Liver (tissue), 9 donors: ENCODE measurements around the gene RNF126. TPM values are rescaled to one million over a fixed set of nuclear protein-coding genes. Genes with fewer than 3 reads are reported as not detected.

ENCODE experiments used
- DNase-seq: peaks from one replicate; pipeline ENCODE4 v3.0.0-alpha.2; 2017; ENCODE audit warnings: low spot score
- H3K27ac ChIP-seq, 2 donors: one replicate each; pipeline ENCODE4 v1.7.0; 2013; ENCODE audit warnings: inconsistent platforms in 2 of 2, low read length in 2 of 2, control low read depth in 1 of 2, low read depth in 1 of 2, mild to moderate bottlenecking in 1 of 2
- H3K27me3 ChIP-seq, 4 donors: one replicate each; pipeline versions ENCODE4 v1.6.1 to v1.7.0; 2013; ENCODE audit warnings: low read length in 3 of 4, inconsistent platforms in 1 of 4, mild to moderate bottlenecking in 1 of 4, moderate library complexity in 1 of 4; ENCODE audit not compliant: control insufficient read depth in 4 of 4, insufficient read depth in 4 of 4
- H3K36me3 ChIP-seq, 4 donors: one replicate each; pipeline versions ENCODE4 v1.6.1 to v1.7.0; 2013; ENCODE audit warnings: low read length in 3 of 4, mild to moderate bottlenecking in 3 of 4, low read depth in 1 of 4, moderate library complexity in 1 of 4; ENCODE audit not compliant: control insufficient read depth in 4 of 4, insufficient read depth in 3 of 4
- H3K4me1 ChIP-seq, 4 donors: one replicate each; pipeline versions ENCODE4 v1.6.1 to v1.7.0; 2013; ENCODE audit warnings: low read length in 3 of 4, mild to moderate bottlenecking in 3 of 4, moderate library complexity in 1 of 4; ENCODE audit not compliant: control insufficient read depth in 4 of 4, insufficient read depth in 4 of 4
- H3K4me3 ChIP-seq, 3 donors: one replicate each; pipeline versions ENCODE4 v1.6.1 to v1.7.0; 2013; ENCODE audit warnings: low read length in 3 of 3, control low read depth in 1 of 3, low read depth in 1 of 3, mild to moderate bottlenecking in 1 of 3
- H3K9ac ChIP-seq, 2 donors: one replicate each; pipeline ENCODE4 v1.7.0; 2013; ENCODE audit warnings: low read length in 2 of 2, mild to moderate bottlenecking in 2 of 2, moderate library complexity in 2 of 2, control low read depth in 1 of 2, low read depth in 1 of 2
- H3K9me3 ChIP-seq, 4 donors: one replicate each; pipeline versions ENCODE4 v1.6.1 to v1.7.0; 2013; ENCODE audit warnings: low read length in 3 of 4; ENCODE audit not compliant: control insufficient read depth in 4 of 4
- ATF3 ChIP-seq: IDR thresholded peaks from 2 replicates; pipeline ENCODE4 v1.6.1; 2016; ENCODE audit warnings: antibody characterized with exemption
- CTCF ChIP-seq: fragments of 150-350 bp; IDR thresholded peaks from 2 replicates; pipeline ENCODE4 v1.5.1; 2017; ENCODE audit warnings: improper control_type of control experiment, low read depth, low read length; ENCODE audit not compliant: missing input control
- EGR1 ChIP-seq, 2 donors: IDR thresholded peaks; 2 replicates each; pipeline ENCODE4 v1.6.1; 2016 to 2018; ENCODE audit warnings: antibody characterized with exemption in 2 of 2, low read depth in 2 of 2
- FOXA1 ChIP-seq: IDR thresholded peaks from 2 replicates; pipeline ENCODE4 v1.6.1; 2016; ENCODE audit warnings: antibody characterized with exemption
- FOXA2 ChIP-seq: IDR thresholded peaks from 2 replicates; pipeline ENCODE4 v1.6.1; 2016; ENCODE audit warnings: antibody characterized with exemption
- GABPA ChIP-seq, 2 donors: IDR thresholded peaks in 1 of 2; conservative IDR thresholded peaks in 1 of 2; 2 replicates each; pipeline ENCODE4 v1.6.1; 2016; ENCODE audit warnings: antibody characterized with exemption in 2 of 2, mild to moderate bottlenecking in 1 of 2, moderate library complexity in 1 of 2
- HNF4A ChIP-seq, 2 donors: conservative IDR thresholded peaks; 2 replicates each; pipeline ENCODE4 v1.6.1; 2016; ENCODE audit warnings: antibody characterized with exemption in 2 of 2, mild to moderate bottlenecking in 2 of 2
- NR2F2 ChIP-seq: IDR thresholded peaks from 2 replicates; pipeline ENCODE4 v1.6.1; 2016; ENCODE audit warnings: antibody characterized with exemption
- RAD21 ChIP-seq, 2 donors: IDR thresholded peaks; 2 replicates each; pipeline ENCODE4 v1.6.1; 2016; ENCODE audit warnings: antibody characterized with exemption in 2 of 2, mild to moderate bottlenecking in 2 of 2
- REST ChIP-seq: IDR thresholded peaks from 2 replicates; pipeline ENCODE4 v1.6.1; 2016; ENCODE audit warnings: antibody characterized with exemption, mild to moderate bottlenecking
- RXRA ChIP-seq, 2 donors: IDR thresholded peaks; 2 replicates each; pipeline ENCODE4 v1.6.1; 2017 to 2018; ENCODE audit warnings: antibody characterized with exemption in 2 of 2, mild to moderate bottlenecking in 1 of 2
- TAF1 ChIP-seq: conservative IDR thresholded peaks from 2 replicates; pipeline ENCODE4 v1.6.1; 2016; ENCODE audit warnings: antibody characterized with exemption, mild to moderate bottlenecking
- YY1 ChIP-seq: IDR thresholded peaks from 2 replicates; pipeline ENCODE4 v1.6.1; 2016; ENCODE audit warnings: antibody characterized with exemption, mild to moderate bottlenecking
- ZBTB33 ChIP-seq: IDR thresholded peaks from 2 replicates; pipeline ENCODE4 v1.6.1; 2016; ENCODE audit warnings: antibody characterized with exemption
- WGBS: extraction: QIAGEN DNeasy Blood & Tissue Kit; methylation state at CpG from one replicate; pipeline ENCODE4 v1.1.7; 2013; 5-methylcytosine and 5-hydroxymethylcytosine counted together
- polyA plus RNA-seq, 2 donors: library from polyadenylated mRNA; stranded (reverse) in 1 of 2; unstranded in 1 of 2; fragments of 200-250 nt in 1 of 2; fragments of >200 nt in 1 of 2; fragmentation: Nextera tagmentation in 1 of 2; extraction: Ambion mirVana in 1 of 2; gene quantifications; one replicate each; pipeline versions ENCODE4 v1.2.1 to v1.2.3, GENCODE V29; 2013 to 2015
- total RNA-seq, 2 donors: library from RNA; depleted of rRNA; stranded (reverse); fragments of >200 nt; gene quantifications; one replicate each; pipeline ENCODE4 v1.2.3, GENCODE V29; 2014
- donor health status: healthy.
- donor health status: healthy.
- donor health status: healthy.
- donor health status: healthy.
- donor health status: healthy.

RNF126 gene
- total and polyA plus RNA-seq, 4 donors = 16.7 to 32.7 (median 24.1) TPM

GRCh38 chr19:643736-644135 is 19.3 kb downstream of the RNF126 start:
- Histone ChIP-seq H3K27ac (no peak overlapping the region), H3K27me3 (no peaks in the 10 kb centered on the region), H3K9me3 (no peaks in the 10 kb centered on the region), H3K36me3 (peaks cover 0 to 29% (median 14%) of the 10 kb centered on the region in 4 donors), H3K4me3 (no peak overlapping the region), H3K9ac (no peak overlapping the region), H3K4me1 (peaks cover 0 to 7% (median 4%) of the 10 kb centered on the region in 4 donors)
- TF ChIP-seq GABPA (IDR thresholded peaks at IDR 0.05 in 1 of 2, conservative IDR thresholded peaks at IDR 0.05 in 1 of 2) = no peak
- TF ChIP-seq FOXA2 = no peak
- no peak for TF ChIP-seq EGR1 (IDR thresholded peaks at IDR 0.05; ENCODE audit: low read depth in 2 of 2)
- TF ChIP-seq TAF1 = no peak
- no peak for TF ChIP-seq RXRA (IDR thresholded peaks at IDR 0.05)
- no peak for TF ChIP-seq HNF4A (conservative IDR thresholded peaks at IDR 0.05)
- no peak for TF ChIP-seq ATF3
- TF ChIP-seq FOXA1 = no peak
- TF ChIP-seq REST = no peak
- no peak for TF ChIP-seq YY1
- TF ChIP-seq RAD21 (IDR thresholded peaks at IDR 0.05) = no peak
- TF ChIP-seq NR2F2 = no peak
- TF ChIP-seq CTCF = no peak
- DNase-seq = no peak
- 88% methylated on average over 24 of the region's 24 CpGs for WGBS

- Histone ChIP-seq H3K4me1 (peaks cover 0 to 7% (median 4%) of the 10 kb centered on the region in 4 donors), H3K9me3 (no peaks in the 10 kb centered on the region), H3K9ac (no peak overlapping the region), H3K36me3 (peaks cover 0 to 23% (median 12%) of the 10 kb centered on the region in 4 donors), H3K27ac (no peak overlapping the region), H3K27me3 (no peaks in the 10 kb centered on the region), H3K4me3 (no peak overlapping the region)
- TF ChIP-seq GABPA (IDR thresholded peaks at IDR 0.05 in 1 of 2, conservative IDR thresholded peaks at IDR 0.05 in 1 of 2) = no peak
- TF ChIP-seq FOXA1 = no peak
- no peak for TF ChIP-seq ZBTB33
- no peak for DNase-seq
- 86% methylated on average over 70 of the region's 70 CpGs for WGBS
These were observed 20.0 kb downstream of the RNF126 start for GRCh38 chr19:642767-643727.
